Activated CD8-positive, alpha-beta memory T cell treated with anti-CD3 and anti-CD28 coated beads, Interleukin-2, amount 50 U/mL, for 1 hour (primary cell): ENCODE results near the gene BPIFB3.
"Not testable (repeated sequence)": the region's sequence is repeated elsewhere in the genome, so short reads cannot be mapped to it uniquely, and the experiment has no call there.

Experiments used
- DNase-seq: peaks from one replicate; pipeline ENCODE4 v3.0.0-alpha.2; 2020; ENCODE audit errors: extremely low read depth

BPIFB3 gene

DNA sequence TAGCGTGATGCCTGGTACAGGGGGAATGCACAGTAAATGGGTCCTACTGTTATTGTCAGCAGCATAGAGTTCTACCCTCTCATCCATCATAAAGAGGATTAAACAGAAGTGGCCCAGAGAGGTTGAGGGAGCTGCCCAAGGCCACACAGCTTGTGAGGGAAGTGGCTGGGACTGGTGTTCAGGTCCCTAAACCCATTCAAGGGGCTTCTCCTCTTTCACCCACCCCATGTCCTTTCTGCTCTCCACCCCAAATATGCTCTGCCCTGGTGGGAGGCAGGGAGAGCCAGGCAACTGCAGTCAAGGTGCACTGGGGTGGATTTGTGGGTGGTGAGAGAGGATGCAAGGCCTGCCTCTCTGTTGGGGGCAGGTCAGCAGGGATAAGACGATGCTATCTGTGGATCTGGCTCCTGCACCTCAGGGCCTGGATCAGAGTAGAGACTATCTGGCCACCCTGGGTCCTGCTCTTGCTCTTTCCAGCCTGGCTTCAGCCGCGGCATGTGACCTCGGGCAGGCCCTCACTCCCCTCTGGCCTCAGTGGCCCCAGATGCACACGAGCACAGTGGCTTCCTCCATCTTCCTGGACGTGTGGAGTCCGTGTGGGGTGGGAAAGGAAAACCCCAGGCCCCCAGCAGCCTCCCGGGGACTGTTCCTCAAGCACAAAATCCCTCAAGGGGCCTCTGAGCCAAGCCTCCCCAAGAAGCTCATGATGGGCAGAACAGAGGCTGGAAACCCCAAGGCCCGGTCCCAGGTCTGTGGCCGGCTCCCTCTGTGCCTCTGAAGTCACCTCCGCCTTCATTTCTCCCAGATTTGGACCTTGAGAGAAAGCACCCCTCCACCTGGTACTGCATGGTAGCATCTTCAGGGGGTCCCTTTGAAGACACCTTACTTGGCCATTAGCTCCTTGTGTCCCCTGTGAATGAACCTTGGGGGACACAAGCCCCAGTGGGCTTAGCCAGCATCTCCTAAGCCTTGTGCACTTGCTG lies 25.6 kb upstream of the BPIFB3 start:
- DNase-seq, result no peak

- DNase-seq, result no peak
Observed at GRCh38 chr20:33028875-33029274, 24.8 kb upstream of the BPIFB3 start.

DNA sequence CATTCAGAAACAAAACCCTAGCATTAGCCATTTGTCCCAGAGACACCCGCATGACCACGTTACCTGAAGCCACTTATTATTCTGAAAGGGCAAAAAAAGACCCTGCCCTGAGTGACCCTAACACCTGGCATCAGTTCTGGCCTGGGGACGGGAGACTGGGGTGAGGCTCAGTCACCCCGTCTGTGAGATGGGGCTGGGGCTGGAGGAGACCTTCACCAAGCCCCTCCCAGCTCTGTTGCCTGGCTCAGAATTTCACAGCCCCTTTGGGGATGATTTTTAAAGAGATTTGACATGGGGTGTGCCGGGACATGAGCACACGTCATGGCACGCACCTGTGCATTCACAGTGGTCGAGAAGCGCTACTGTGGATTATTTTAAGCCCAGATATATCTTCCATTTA lies 23.6 kb upstream of the BPIFB3 start:
- no peak for DNase-seq

DNA sequence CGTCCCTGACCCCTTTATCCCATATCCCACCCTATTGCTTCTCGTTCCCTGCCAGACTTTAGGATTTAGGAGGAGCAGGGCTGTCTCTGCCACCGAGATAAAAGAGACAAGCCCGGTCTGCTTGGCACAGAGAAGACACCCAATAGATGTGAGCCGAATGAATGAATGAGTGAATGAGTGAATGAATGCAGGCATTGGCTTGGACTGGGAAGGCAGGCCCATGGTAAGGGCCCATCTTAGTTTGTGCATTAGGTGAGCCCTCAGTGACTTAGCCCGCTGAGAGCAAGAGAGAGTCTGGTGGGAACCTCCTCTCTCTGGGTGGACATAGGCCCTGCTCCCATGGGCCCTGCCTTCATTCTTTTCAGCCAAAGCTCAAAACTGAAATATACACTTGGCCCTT lies 23.1 kb upstream of the BPIFB3 start:
- DNase-seq, result no peak

GRCh38 chr20:33031531-33031930 lies 22.2 kb upstream of the BPIFB3 start, which contains the start of gene BPIFB6:
Gene BPIFB6, plus strand, starts transcription at chr20:33031648. Its CDS starts 0 bp downstream, at chr20:33031648.
- DNase-seq, result no peak

DNA sequence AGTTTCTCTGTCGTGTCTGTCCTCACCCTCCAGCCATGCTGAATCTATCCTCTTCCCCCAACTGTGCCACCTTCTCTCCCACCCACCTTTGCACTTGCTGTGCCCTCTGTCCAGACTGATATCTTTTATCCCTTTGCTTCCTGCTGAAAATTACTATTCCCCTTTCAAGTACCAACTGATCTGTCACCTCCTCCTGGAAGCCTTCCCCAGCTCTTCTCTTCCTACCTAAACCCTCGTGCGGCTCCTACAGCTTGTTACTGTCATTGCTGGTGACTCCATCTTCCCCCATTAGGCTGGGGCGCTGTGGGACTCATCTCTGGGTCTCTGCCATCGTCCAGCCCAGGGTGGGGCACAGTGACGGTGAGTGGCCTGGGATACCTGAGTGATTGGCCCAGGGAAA lies 21.1 kb upstream of the BPIFB3 start:
- DNase-seq, result no peak

GRCh38 chr20:33033381-33033780 lies 20.3 kb upstream of the BPIFB3 start:
- no peak for DNase-seq

- no peak for DNase-seq
Observed at GRCh38 chr20:33034115-33034514, 19.6 kb upstream of the BPIFB3 start.

- DNase-seq, result no peak
Observed at GRCh38 chr20:33034901-33035492, 18.7 kb upstream of the BPIFB3 start.

GRCh38 chr20:33037456-33037855 lies 16.2 kb upstream of the BPIFB3 start:
- no peak for DNase-seq

GRCh38 chr20:33038243-33038642 lies 15.5 kb upstream of the BPIFB3 start:
- DNase-seq, result no peak

DNA sequence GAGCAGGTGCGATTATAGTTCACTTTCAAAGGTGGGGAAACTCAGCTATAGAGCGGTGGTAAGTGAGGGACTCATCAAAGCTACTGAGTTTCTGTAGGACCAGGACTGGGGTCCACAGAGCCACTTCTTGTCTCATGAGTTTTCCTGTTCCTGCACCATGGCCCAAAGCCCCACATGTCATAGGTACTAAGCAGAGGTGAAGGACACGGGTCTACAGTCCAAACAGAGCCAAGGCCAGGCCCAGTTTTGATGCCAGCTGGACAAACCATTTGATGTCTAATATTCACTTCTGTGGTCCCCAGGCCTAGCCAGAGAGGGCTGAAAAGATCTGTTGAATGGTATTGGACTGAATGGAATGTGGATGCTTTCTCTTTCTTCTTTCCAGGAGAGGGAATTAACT lies 11.3 kb upstream of the BPIFB3 start:
- no peak for DNase-seq

- no peak for DNase-seq
Observed at GRCh38 chr20:33042983-33043730, 10.5 kb upstream of the BPIFB3 start.

DNA sequence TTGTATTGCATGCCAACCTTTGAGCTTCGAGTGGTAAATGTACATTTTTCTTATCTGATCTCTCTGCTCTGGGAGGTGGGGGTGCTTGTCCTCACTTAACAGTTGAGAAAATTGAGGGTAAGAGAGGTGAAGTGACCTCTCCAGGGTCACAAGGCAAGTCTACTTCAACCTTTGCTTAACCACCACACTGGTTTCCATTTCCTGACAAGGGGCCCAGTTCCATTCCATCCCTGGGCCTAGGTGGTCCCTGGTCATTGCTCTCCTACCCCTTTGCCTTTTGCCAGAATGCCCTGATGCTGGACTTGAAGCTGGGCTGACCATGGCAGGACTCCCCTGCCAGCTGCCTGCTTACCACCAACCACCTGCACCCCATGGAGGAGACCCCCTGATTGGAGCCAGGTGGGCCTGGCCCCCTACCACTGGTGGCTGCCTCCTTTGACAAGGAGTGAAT lies 9.9 kb upstream of the BPIFB3 start:
- no peak for DNase-seq

DNA sequence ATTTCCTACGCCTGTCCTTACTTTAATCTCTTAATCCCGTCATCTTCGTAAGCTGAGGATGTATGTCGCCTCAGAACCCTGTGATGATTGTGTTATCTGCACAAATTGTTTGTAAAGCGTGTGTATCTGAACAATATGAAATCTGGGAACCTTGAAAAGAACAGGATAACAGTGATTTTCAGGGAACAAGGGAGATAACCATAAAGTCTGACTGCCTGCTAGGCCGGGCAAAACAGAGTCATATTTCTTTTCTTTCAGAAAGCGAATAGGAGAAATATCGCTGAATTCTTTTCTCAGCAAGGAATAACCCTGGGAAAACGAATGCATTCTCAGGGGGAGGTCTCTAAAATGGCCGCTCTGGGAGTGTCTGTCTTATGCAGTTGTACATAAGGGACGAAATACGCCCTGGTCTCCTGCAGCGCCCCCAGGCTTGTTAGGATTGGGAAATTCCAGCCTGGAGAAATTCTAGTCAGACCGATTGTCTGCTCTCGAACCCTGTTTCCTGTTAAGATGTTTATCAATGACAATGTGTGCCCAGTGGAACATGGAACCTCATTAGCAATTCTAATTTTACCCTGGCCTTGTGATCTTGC lies 8.5 kb upstream of the BPIFB3 start:
- not testable (repeated sequence) for DNase-seq

DNA sequence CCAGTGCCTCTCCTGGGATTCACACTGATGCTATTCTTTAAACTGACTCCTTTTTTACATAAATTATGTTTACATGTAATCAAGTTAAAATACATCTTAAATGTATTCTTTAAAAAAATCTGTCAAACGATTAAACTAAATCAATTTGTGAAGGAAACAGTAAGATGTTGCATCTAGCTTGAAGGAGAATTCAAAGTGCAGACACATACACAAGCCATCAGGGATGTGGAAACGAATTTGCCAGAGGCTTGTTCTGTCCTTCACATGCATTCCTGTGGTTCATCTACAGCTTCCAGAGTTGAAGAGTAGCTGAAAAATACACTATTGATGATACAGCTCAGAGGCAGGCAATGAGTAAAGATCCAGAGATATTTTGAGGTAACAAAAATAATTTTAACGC lies 7.3 kb upstream of the BPIFB3 start:
- DNase-seq, result no peak

DNA sequence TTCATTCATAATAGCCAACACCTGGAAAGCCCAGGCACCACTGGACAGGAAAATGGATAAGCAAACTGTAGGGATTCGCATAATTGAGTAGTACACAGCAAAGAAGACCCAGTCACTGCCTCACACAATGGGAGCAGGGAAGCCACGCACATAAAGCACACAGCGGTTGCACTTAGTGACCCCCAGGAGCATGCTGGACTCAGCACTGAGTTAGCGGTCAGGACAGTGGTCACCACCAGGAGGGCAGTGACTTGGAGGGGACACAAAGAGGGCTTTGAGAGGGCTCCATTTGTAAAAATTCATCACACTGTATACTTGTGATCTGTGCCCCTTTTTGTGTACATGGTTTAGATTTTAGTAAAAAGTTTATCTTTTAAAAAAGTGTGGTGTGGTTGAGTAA lies 2.4 kb upstream of the BPIFB3 start:
- no peak for DNase-seq

GRCh38 chr20:33054381-33054780 lies 678 bp downstream of the BPIFB3 start:
- no peak for DNase-seq

- no peak for DNase-seq
Observed at GRCh38 chr20:33054791-33055190, 1.1 kb downstream of the BPIFB3 start.

- no peak for DNase-seq
Observed at GRCh38 chr20:33059136-33059535, 5.4 kb downstream of the BPIFB3 start.

- DNase-seq, result no peak
Observed at GRCh38 chr20:33059741-33060390, 6.2 kb downstream of the BPIFB3 start.
